HG03342 (cell line): ENCODE measurements around the gene LRBA.
"Not testable (repeated sequence)": the region's sequence is repeated elsewhere in the genome, so short reads cannot be mapped to it uniquely, and the experiment has no call there.

Source experiments
- ATAC-seq: cut with Tn5 transposase; IDR thresholded peaks from one replicate; pipeline ENCODE4 v1.9.1; 2021; ENCODE audit warnings: mild to moderate bottlenecking, moderate library complexity; ENCODE audit not compliant: unreplicated experiment

LRBA gene

DNA sequence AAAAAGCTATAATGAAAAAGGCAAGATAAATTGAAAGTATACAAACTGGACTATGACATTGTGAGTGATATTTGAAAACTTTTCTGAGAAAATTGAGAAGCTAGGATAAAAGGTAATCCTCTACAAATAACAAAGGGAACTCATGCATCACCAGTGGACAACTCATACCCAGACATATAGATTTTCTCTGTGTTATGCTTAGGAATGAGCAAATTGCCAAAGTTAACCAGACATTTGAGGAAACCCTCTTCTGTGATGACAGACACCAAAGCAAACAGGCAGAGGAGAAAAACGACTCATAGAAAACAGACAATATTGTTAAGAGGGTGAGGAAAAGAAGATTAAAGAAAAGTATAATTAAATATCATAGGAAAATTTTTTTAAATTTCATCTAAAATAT, 246.6 kb downstream of the LRBA start:
- no peak for ATAC-seq

DNA sequence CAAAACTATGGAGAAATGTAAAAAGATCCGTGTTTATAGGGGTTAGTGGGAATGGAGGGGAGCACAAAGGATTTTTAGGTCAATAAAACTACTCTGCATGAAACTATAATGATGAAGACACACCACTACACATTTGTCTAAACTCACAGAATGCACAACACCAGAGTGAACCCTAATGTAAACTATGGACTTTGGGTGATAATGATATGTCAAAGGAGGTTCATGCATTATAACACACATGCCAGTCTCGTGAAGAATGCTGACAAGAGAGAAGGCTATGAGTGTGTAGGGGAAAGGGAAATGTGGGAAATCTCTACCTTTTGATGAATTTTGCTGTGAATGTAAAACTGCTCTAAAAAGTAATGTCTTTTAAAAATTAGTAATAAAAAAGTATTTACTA, 249.9 kb downstream of the LRBA start:
- no peak for ATAC-seq

DNA sequence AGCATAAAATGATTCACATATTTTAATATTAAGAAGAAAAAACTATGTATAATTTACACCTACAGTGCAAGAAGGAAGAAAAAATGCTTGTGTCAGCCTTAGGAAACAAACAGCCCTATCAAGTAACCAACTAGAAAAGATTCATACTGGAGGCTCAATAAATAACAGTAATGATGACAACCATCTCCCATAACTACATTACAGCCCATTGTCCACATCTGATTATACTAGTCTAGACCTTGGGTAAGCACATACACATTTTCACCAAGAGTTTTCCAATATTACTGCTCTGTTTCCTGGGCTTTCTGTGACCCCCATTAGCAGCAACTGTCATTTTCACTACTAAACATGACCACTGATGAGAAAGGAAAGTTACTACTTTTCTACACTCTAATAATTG, 263.4 kb downstream of the LRBA start:
- no peak for ATAC-seq

DNA sequence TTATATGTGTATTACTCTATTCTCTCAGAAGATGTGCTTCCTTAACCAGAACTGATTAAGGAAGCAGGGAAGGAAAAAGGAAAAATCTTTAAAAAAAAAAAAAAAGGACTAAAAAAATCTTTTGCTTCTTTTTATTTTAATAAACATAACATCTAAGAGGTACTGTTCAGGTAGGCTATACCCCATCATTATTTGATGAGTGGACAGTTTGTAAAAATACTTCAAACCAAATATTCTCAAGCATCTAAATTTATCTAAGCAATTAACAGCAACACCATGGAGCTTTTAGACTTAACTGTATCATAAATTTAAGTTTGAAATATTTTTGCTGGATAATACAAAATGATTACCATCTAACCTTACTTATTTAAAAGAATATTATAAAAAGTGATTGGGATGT, 264.3 kb downstream of the LRBA start:
- no peak for ATAC-seq

DNA sequence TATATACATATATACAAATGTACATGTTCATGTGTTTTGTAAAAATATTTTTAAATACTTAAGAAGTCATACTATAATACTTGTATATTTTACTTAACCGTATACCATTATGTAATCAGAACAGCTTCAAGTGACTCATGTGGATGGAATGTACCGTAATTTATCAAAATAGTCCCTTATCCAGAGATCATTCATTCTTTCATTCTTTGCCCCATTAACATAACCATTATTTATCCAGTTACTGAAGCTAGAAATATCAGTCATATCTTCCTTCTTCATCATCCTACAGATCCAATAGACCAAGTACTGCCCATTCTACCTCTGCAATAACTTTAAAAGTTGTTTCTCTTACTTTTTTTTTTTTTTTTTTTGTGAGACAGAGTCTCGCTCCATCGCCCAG, 268.9 kb downstream of the LRBA start:
- no peak for ATAC-seq

DNA sequence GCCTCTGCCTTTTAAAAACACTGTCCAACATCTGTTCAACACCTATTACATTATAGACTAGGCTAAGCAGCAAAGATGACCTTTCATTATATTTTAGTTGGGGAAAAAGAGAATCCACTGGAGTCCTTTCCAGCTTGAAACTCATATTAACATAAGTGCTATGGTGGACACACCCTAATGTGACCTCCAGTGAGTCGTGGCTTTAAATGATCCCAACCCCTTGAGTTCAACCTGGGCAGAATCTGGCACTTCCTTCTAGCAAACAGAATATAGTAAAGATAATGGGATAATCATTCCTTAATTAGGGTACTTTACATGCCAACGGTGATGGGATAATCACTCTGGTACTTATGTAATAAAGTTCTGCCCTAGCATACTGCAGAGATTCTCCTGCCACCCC, 270.5 kb downstream of the LRBA start:
- ATAC-seq = no peak

DNA sequence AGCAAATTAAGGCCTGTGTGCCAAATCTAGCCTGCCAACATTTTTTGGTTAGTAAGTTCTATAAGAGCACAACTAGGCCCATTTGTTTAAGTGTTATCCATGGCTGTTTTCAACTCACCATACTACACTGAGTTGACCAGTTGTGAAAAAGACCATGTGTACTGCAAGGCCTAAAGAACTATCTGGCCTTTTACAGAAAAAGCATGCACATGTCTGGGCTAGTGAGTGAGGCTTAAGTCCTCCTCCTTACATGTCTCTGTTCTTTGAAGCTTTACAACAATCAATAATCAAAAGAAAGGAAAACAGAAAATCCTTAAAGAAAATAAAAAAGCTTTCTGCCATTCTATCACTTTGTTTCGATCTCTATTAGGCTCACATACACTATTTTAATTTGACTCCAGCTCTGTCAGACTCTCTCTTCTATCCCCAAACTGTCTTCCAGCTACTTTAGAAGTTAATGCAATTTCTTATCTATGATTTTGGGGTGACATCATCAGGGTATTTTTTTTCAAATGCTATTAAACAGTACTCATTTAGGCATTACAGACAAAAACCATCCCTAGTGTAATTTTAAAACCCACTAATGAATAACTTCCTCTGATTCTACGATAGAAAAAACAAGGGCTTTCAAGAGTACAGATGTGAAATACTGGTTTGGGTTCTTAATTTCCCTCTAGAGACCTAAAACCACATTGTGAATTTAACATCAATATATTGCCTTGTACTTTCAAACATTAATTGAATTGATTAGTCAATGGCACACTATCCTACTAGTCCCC, 271.3 kb downstream of the LRBA start:
- ATAC-seq = no peak

DNA sequence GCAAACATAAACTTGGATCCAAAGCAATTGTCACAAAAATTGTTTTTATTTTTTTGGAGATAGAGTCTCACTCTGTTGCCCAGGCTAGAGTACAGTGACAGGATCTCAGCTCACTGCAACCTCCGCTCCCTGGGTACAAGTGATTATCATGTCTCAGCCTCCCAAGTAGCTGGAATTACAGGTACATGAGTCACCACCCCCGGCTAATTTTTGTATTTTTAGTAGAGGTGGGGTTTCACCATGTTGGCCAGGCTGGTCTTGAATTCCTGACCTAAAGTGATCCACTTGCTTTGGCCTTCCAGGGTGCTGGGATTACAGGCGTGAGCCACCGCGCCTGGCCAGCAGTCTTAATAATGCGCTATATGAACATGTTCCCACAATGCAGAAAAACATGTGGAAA, 272.2 kb downstream of the LRBA start:
- ATAC-seq = not testable (repeated sequence)

DNA sequence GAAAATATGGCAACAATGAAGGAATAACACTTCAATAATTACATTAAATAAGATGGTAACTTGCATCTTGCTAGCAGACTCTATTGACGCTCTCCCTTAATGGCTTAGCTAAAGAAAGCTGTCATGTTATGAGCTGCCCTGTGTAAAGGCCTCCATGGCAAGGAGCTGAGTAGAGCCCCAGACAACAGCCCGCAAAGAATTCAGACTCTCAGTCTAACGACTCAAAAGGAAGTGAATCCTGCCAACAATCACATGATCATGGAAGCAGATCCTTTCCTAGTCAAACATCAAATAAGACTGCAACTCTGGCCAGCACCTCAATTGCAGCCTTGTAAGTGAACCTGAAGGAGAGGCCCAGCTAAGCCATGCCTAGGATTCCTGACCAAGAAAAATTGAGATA, 275.5 kb downstream of the LRBA start:
- no peak for ATAC-seq

DNA sequence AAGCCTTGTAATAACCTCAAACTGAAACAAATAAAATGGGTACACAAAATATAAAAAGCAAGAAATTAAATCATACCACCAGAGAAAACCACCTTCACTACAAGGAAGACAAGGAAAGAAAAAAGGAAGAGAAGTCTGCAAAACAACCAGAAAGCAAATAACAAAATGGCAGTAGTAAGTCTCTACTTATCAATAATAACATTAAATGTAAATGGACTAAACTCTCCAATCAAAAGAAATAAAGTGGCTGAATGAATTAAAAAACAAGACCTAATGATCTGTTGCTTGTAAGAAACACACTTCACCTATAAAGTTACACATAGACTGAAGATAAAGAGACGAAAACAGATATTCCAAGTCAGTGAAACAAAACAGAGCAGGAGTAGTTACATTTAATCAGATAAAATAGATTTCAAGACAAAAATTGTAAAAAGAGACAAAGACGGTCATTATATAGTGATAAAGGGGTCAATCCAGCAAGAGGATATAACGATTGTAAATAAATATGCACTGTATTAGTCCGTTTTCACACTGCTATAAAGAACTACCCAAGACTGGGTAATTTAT, 289.0 kb downstream of the LRBA start:
- ATAC-seq = no peak

DNA sequence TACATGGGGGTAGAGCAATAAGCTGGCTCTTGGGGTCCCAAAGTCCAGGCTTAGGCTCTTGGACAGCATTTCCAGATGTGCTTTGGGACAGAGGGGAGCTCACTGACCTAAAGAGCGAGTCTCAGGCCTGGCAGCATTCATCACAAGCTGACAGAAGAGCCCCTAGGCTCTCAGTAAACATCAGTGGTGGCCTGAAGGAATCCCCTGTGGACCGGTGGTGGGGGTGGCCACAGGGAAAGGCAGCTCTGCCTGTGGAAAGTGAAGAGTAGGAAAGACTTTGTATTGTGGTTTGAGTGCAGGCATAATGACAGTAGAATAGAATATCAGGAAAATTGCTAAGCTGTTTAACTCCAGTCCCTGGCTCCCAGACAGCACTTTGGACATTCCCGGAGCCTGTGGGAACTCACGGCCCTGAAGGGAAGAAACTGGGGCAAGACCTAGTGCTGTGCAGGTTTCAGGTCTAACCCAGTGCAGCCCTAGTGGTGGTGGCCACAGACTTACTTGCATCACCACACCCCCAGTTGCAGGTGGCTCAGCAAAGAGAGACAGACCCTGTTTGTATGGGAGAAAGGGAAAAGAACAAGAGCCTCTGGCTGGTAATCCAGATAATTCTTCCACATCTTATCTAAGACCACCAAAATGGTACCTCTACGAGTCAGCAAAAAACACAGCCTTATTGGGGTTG, 291.2 kb downstream of the LRBA start:
- ATAC-seq = no peak

DNA sequence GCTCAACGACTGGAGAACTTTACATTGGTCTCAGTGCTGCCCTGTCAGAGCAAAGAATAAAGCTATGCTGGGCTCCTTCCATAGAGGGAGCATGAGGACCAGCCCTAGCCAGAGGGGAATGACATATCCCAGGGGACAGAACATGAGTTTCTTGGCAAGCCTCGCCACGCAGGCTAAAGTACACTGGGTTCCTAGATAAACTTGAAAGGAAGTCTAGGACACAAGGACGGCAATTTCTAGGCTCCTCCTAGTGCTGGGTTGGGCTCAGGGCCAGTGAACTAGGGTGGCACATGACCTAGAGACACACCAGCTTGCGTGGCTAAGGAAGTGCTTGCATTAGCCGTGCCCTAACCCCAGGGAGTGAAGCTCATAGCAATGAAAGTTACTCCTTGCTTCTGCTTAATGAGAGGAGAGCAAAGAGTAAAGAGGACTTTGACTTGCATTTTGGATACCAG, 292.1 kb downstream of the LRBA start:
- ATAC-seq = no peak

DNA sequence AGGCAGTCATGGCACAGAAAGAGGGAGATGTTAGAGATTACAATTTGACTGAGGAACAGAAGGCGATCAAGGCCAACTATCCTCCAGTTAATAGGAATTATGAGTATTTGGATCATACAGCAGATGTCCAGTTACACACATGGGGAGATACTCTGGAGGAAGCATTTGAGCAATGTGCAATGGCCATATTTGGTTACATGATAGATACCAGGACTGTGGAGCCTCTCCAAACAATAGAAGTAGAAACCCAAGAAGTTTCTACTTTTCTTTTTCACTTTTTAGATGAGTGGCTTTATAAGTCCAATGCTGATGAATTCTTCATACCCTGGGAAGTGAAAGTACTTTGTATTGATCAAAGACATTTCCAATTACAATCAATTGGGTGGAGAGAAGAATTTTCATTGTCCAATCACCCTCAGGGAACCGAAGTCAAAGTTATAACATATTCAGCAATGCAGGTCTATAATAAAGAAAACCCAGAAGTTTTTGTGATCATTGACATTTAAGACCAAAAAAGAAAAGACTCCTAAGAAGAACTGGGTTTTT, 294.0 kb downstream of the LRBA start:
- no peak for ATAC-seq

DNA sequence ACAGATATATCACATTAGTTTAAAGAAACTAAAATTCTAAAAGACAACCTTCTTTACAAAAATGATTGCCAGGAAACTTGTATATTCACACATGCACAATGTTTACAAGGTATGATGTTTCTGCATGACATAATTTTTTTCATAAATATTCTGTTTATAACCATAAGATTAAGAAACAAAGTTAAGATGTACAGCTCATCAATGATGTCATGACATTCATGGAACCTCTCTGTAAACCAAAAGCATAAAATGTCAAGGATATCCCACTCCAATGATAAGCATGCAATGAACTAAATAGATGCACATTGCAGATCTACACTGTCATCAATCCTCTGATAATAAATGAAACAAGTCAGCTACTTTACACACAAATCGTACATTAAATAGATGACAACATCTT, 297.1 kb downstream of the LRBA start:
- no peak for ATAC-seq

DNA sequence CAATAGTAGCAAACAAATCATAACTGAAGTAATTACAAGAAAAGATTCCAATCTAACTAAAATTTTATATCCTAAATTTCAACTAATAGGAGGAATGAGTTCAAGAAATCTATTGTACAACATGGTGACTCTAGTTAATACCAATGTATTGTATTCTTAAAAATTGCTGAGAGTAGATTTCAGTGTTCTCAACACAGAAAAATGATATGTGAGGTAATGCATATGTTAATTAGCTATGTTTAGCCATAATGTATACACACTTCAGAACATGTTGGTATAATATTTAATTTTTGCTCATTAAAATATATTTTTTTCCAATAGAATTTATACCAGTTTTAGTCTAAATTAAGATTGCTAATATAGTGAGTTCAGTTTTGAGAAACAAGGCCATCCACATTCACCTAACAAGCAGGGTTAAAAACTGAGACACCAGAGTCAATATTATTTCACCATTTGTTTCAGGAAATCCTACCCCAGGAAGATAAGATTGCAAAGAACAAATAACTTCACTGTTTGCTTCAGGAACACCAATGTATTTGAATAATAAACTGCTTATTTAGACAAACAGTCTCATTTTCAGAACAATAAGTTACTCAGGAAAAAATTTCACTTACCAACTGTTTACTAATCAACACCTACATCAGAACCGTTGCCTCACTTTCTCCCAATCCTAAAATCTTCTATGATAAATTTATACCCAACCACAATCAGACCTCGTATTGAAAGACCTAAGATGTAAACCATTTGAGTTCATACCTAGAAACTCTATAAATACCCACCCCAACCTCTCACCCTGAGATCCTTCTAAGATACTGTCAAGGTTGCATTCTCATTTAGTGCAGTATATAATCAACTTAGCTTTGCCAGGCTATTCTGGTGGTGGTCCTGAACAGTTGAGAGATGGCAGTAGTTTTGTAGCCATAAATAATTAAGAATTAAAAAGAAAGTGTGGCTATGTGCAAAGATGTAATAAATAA, 300.3 kb downstream of the LRBA start:
- ATAC-seq = no peak

DNA sequence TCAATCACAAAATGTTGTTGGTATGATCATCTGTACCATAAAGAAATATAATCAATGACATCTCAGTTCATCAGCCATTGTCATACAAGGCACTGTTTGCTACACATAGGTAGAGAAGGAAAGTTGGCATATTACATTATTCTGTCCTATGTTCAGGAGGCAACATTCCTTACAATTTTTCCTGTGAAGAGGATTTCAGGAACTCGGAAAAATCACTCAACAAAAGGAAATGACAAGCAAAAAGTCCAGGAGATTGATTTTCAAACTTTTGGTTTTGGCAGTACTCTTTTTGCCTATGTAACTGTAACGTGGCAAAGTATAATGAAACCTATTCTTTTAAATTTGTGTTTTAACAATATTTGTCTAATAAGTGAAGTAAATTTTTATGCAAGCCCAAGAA, 301.8 kb downstream of the LRBA start:
- ATAC-seq = no peak

DNA sequence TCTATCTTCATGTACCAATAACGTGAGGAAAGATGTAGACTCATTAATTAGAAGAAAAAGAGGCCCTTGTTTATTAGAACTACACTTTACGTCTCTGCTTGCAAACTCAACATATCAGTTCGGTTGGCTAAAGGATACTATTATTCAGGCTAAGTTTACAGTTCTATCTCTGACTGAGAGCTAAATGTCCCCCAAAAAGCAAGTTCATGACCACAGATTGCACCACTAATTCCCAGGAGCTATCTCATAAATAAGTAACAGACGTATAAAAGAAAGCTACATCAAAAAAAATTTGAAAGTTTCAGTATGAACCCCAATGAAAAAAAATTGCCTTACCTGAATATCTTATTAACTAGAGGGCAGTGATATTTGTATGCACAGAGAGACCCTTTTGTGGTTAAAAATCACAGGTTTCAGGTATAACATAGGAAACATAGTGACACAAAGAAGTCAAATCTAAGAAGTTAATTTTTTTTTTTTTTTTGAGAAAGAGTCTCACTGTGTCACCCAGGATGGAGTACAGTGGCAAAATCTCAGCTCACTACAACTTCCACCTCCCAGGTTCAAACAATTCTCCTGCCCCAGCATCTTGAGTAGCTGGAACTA, 304.2 kb downstream of the LRBA start:
- no peak for ATAC-seq

DNA sequence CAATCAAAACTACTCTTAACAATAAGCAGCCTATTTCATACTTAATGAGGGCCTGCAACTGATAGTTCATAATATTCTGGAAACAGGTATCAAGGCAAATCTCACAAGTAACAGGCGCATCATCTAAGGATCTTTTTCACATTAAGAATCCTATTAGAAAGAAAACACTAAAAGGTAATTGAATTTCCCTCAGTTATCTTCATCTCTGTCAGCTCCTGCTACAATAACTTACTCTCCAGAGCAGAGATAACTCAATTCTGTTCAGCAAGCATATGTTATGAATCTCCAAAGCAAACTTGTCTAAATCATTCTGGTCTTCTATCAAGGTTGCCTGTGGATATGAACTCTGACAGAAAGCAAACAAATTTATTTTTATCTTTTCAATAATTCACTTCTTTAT, 307.1 kb downstream of the LRBA start:
- ATAC-seq = no peak

DNA sequence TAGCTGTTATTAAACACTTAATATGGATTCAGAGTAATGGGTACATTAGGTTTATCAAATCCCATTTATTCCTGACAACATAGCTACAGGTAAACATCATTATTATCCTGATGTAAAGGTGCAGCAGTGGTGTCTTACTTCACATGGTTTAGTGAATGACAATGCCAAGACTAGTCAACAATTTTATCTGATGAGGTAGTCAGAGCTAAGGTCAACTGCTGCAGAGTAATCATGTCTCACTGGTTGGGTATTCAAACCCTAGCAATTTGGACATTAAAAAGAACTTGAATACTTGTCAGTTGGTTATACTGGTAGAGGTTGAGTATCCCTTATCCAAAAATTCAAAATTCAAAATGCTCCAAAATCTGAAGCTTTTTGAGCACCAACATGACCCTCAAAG, 315.5 kb downstream of the LRBA start:
- ATAC-seq = no peak

DNA sequence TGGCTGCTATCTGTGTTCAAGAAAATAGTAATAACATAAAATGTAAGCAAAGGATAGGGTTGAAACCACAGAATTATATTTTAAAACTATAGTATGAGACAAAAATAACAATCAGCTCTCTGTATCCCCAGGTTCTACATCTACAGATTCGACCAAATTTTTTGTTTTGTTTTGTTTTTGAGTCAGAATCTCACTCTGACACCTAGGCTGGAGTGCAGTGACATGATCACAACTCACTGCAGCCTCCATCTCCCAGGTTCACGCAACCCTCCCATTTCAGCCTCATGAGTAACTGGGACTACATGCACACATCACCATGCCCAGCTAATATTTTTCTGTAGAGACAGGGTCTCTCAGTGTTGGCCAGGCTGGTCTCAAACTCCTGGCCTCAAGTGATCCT, 319.9 kb downstream of the LRBA start:
- ATAC-seq = no peak
